ENCODE data around the gene NDUFAF4.

Gene NDUFAF4

GRCh38 chr6:96897396-96898240 is at the start of gene NDUFAF4:
NDUFAF4 (minus strand) TSS chr6:96897891; CDS start chr6:96897801, 90 bp downstream.
- no peaks in the 10 kb centered on the region for H3K9me3 Mint-ChIP-seq
- peak within 1 kb of the TSS; percentile 86 for H3K4me3 Mint-ChIP-seq
- H3K27ac Mint-ChIP-seq = peak within 1 kb of the TSS; percentile 96
- H3K4me1 Mint-ChIP-seq (ENCODE audit: low read depth) = peaks cover 37% of the 10 kb centered on the region
- peaks cover 11% of the 10 kb centered on the region for H3K27me3 Mint-ChIP-seq
- H3K36me3 Mint-ChIP-seq (ENCODE audit: low read depth) = peaks cover 26% of the 10 kb centered on the region

- no peaks in the 10 kb centered on the region for H3K36me3 Mint-ChIP-seq (ENCODE audit: low read depth)
- no peak overlapping the region for H3K27ac Mint-ChIP-seq
- H3K27me3 Mint-ChIP-seq = no peaks in the 10 kb centered on the region
- H3K4me1 Mint-ChIP-seq (ENCODE audit: low read depth) = peaks cover 9% of the 10 kb centered on the region
- H3K9me3 Mint-ChIP-seq = no peaks in the 10 kb centered on the region
- no peak overlapping the region for H3K4me3 Mint-ChIP-seq
Observed at GRCh38 chr6:96947055-96947454, 49.4 kb upstream of the NDUFAF4 start.

DNA sequence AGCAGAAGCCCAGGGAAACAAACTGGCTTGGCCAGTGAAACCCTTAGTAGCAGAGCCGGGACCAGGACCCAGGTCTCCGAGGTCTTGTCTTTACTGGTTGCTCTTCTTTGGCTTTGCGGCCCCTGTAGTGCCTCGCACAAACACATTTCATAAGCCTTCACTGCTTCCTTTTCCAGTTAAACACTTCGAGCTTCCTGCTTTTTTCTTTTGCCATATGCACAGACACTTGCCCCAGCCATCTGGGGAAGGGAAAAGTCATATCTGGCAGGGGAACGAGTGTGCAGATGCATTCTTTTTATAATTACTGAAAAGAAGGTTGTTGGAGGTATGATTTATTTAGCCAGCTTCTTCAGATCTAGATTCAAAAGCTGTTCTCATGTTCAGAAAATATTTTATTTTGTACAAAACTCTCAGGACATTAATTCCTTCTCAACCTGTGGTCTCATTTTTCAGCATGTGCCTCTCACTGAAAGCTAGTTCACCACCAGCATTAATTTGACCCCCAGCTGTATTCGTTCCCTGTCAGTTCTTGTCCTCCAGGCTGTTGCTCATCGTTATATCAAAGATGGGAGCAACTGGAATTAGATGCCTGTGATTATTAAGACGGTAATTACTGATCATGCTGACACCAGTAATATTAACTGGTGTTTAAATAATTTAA is 46.0 kb upstream of the NDUFAF4 start:
- peaks cover 18% of the 10 kb centered on the region for H3K4me1 Mint-ChIP-seq (ENCODE audit: low read depth)
- no peaks in the 10 kb centered on the region for H3K9me3 Mint-ChIP-seq
- no peak overlapping the region for H3K4me3 Mint-ChIP-seq
- H3K27me3 Mint-ChIP-seq = no peaks in the 10 kb centered on the region
- no peak overlapping the region for H3K27ac Mint-ChIP-seq
- no peaks in the 10 kb centered on the region for H3K36me3 Mint-ChIP-seq (ENCODE audit: low read depth)

DNA sequence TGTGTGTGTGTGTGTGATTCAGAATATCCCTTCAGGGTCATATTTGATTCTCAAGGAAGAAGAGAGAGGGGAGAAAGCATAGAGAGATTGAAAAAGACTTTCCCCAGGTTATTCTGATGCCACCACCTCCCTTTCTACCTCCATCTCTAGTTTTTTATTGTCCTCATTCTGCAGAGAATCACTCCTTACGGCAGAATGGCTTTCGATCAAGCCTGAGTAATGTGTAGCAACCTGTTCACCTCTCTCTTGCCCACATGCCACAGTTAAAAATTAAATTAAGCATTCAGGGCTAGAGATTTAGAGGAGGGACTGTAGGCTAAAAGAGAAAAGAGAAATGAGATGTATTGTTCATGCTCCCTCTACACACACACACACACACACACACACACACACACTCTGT is 45.0 kb upstream of the NDUFAF4 start:
- no peaks in the 10 kb centered on the region for H3K36me3 Mint-ChIP-seq (ENCODE audit: low read depth)
- no peaks in the 10 kb centered on the region for H3K27me3 Mint-ChIP-seq
- H3K4me3 Mint-ChIP-seq = no peak overlapping the region
- H3K27ac Mint-ChIP-seq = no peak overlapping the region
- H3K4me1 Mint-ChIP-seq (ENCODE audit: low read depth) = peaks cover 18% of the 10 kb centered on the region
- no peaks in the 10 kb centered on the region for H3K9me3 Mint-ChIP-seq

- H3K36me3 Mint-ChIP-seq (ENCODE audit: low read depth) = no peaks in the 10 kb centered on the region
- H3K27me3 Mint-ChIP-seq = no peaks in the 10 kb centered on the region
- H3K4me3 Mint-ChIP-seq = no peak overlapping the region
- H3K27ac Mint-ChIP-seq = no peak overlapping the region
- no peaks in the 10 kb centered on the region for H3K9me3 Mint-ChIP-seq
- peaks cover 9% of the 10 kb centered on the region for H3K4me1 Mint-ChIP-seq (ENCODE audit: low read depth)
Observed at GRCh38 chr6:96940322-96940721, 42.6 kb upstream of the NDUFAF4 start.

GRCh38 chr6:96939007-96939805 is 41.5 kb upstream of the NDUFAF4 start:
- no peaks in the 10 kb centered on the region for H3K9me3 Mint-ChIP-seq
- peaks cover 9% of the 10 kb centered on the region for H3K4me1 Mint-ChIP-seq (ENCODE audit: low read depth)
- no peak overlapping the region for H3K4me3 Mint-ChIP-seq
- no peaks in the 10 kb centered on the region for H3K27me3 Mint-ChIP-seq
- H3K36me3 Mint-ChIP-seq (ENCODE audit: low read depth) = no peaks in the 10 kb centered on the region
- H3K27ac Mint-ChIP-seq = peak overlapping the region; percentile 61

- H3K36me3 Mint-ChIP-seq (ENCODE audit: low read depth) = no peaks in the 10 kb centered on the region
- peaks cover 2% of the 10 kb centered on the region for H3K4me1 Mint-ChIP-seq (ENCODE audit: low read depth)
- H3K27me3 Mint-ChIP-seq = no peaks in the 10 kb centered on the region
- H3K27ac Mint-ChIP-seq = no peak overlapping the region
- H3K9me3 Mint-ChIP-seq = no peaks in the 10 kb centered on the region
- H3K4me3 Mint-ChIP-seq = no peak overlapping the region
Observed at GRCh38 chr6:96934087-96934486, 36.4 kb upstream of the NDUFAF4 start.

- Mint-ChIP-seq H3K27me3 (no peaks in the 10 kb centered on the region), H3K27ac (no peak overlapping the region), H3K36me3 (ENCODE audit: low read depth) (no peaks in the 10 kb centered on the region), H3K4me1 (ENCODE audit: low read depth) (no peaks in the 10 kb centered on the region), H3K4me3 (no peak overlapping the region), H3K9me3 (no peaks in the 10 kb centered on the region)
Observed at GRCh38 chr6:96931198-96931597, 33.5 kb upstream of the NDUFAF4 start.

DNA sequence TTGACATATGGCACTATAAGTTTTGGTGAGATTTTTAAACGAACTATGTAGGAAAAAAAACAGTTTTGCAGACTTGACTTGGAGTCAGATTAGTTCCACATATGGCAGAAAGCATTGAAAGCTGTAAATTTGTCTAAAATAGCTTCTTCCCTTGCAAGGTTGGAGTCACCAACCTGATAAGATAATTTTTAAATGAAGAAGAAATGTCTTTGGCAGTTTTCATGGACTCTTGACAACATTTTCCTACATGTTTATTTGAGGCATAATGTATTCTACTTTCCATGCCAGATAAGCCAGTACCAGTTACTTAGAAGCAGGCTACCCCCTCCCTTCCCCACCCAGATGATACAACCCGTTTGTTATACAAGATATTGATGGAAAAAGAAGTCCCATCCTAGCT is 32.0 kb upstream of the NDUFAF4 start:
- Mint-ChIP-seq H3K27ac (no peak overlapping the region), H3K27me3 (no peaks in the 10 kb centered on the region)

GRCh38 chr6:96927660-96928059 is 30.0 kb upstream of the NDUFAF4 start:
- Mint-ChIP-seq H3K27me3 (no peaks in the 10 kb centered on the region), H3K4me1 (ENCODE audit: low read depth) (peaks cover 20% of the 10 kb centered on the region), H3K4me3 (no peak overlapping the region)

More for the DNA sequence above, 32.0 kb upstream of the NDUFAF4 start:
- Mint-ChIP-seq H3K4me3 (no peak overlapping the region), H3K36me3 (ENCODE audit: low read depth) (no peaks in the 10 kb centered on the region), H3K4me1 (ENCODE audit: low read depth) (peaks cover 9% of the 10 kb centered on the region), H3K9me3 (no peaks in the 10 kb centered on the region)

DNA sequence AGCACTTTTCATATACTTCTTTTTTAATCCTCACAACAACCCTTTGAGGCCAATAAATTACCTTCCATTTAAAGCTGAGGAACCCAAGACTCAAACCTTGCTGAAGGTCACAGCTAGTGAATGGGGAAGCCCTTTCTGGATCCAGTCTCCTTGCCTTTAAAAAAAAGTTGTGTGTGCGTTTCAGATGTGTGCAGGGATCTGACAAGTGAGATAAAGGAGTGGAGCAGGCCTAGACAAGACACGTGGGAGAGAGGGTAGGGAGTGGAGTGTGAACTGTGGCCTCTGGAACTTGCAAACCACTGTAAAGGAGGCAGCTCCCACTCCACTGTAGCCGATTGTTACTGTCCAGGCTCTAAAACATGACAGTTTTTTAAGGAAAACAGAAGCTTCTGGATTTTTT is 28.7 kb upstream of the NDUFAF4 start:
- H3K27ac Mint-ChIP-seq = no peak overlapping the region
- H3K9me3 Mint-ChIP-seq = no peaks in the 10 kb centered on the region
- H3K4me3 Mint-ChIP-seq = no peak overlapping the region
- H3K36me3 Mint-ChIP-seq (ENCODE audit: low read depth) = no peaks in the 10 kb centered on the region
- H3K4me1 Mint-ChIP-seq (ENCODE audit: low read depth) = peaks cover 31% of the 10 kb centered on the region
- H3K27me3 Mint-ChIP-seq = no peaks in the 10 kb centered on the region

More at GRCh38 chr6:96927660-96928059, 30.0 kb upstream of the NDUFAF4 start:
- no peak overlapping the region for H3K27ac Mint-ChIP-seq
- no peaks in the 10 kb centered on the region for H3K36me3 Mint-ChIP-seq (ENCODE audit: low read depth)
- H3K9me3 Mint-ChIP-seq = no peaks in the 10 kb centered on the region

GRCh38 chr6:96925290-96925687 is 27.6 kb upstream of the NDUFAF4 start:
- Mint-ChIP-seq H3K36me3 (ENCODE audit: low read depth) (no peaks in the 10 kb centered on the region), H3K4me1 (ENCODE audit: low read depth) (peaks cover 33% of the 10 kb centered on the region), H3K27me3 (no peaks in the 10 kb centered on the region), H3K9me3 (no peaks in the 10 kb centered on the region), H3K4me3 (peak overlapping the region; percentile 94), H3K27ac (no peak overlapping the region)

DNA sequence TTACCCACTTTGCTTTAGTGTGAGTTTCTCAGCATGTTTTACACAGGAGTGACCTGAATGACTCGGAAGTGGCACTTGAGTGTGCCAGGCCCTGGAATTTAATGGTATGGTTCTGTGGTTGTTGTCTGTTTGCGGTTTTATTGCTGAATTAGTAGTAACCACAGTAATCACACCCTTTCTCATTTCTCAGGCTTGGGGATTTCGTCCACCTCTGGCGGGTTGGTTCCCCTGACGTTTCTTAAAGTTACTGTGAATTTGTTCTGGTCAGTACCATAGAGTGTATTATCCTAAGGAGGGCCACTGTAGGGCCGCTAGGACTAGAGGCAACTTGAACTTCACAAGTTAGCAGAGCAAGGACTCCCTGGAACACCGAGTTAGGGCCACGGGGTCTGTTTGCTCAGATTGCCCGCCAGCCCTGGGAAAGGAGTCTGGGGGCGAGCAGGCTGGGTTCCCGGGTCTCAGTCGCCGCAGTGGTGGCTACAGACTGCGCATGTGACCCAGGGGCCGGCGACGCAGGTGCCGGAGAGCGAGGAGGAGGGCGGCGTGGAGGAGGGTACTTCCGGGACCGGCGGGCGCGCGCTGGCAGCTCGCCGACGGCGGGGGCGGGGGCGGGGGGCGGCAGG is 26.3 kb upstream of the NDUFAF4 start:
- Mint-ChIP-seq H3K9me3 (no peaks in the 10 kb centered on the region), H3K27ac (peak overlapping the region; percentile 93), H3K4me1 (ENCODE audit: low read depth) (peaks cover 33% of the 10 kb centered on the region), H3K27me3 (no peaks in the 10 kb centered on the region), H3K4me3 (peak overlapping the region; percentile 94), H3K36me3 (ENCODE audit: low read depth) (no peaks in the 10 kb centered on the region)

DNA sequence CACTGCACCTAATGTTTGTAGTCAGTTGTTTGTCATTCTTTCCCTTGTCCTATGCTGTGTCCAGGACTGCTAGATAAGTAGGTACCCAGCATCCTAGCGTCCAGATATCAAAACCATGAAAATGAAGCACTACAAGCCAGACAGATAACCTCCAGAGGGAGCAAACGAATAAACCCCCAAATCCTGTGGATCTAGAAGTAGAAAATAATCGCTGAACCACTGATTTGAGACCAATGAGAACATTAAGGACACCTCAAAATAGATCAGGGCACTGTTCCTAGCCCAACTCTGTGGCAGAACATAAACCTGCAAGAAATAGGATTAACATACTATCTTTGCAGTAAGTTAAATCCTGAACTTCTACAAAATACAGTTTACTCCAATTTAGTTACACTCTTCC is 25.7 kb upstream of the NDUFAF4 start:
- Mint-ChIP-seq H3K4me3 (peak overlapping the region; percentile 94), H3K27me3 (no peaks in the 10 kb centered on the region), H3K27ac (peak overlapping the region; percentile 93)

More for the DNA sequence above, 25.7 kb upstream of the NDUFAF4 start:
- peaks cover 33% of the 10 kb centered on the region for H3K4me1 Mint-ChIP-seq (ENCODE audit: low read depth)
- H3K9me3 Mint-ChIP-seq = no peaks in the 10 kb centered on the region
- no peaks in the 10 kb centered on the region for H3K36me3 Mint-ChIP-seq (ENCODE audit: low read depth)

Measured in stimulated activated naive CD8-positive, alpha-beta T cell treated with anti-CD3 and anti-CD28 coated beads, Interleukin-15, Interleukin-2, amounts not matched to agents 100 ng/mL and 50 ng/mL, for 24 hours (primary cell).